ENCODE data around the gene PHF19.

The PHF19 gene

GRCh38 chr9:120891884-120892747, 15.1 kb upstream of the PHF19 start:
- no peak for DNase-seq

GRCh38 chr9:120891245-120891883, 14.4 kb upstream of the PHF19 start:
- DNase-seq, result no peak

- no peak for DNase-seq
Measured at GRCh38 chr9:120890320-120891244, 13.6 kb upstream of the PHF19 start.

- DNase-seq, result no peak
Measured at GRCh38 chr9:120889606-120890271, 12.8 kb upstream of the PHF19 start.

GRCh38 chr9:120888626-120889025, 11.6 kb upstream of the PHF19 start:
- no peak for DNase-seq

- no peak for DNase-seq
Measured at GRCh38 chr9:120886490-120886967, 9.5 kb upstream of the PHF19 start.

- DNase-seq, result no peak
Measured at GRCh38 chr9:120885958-120886357, 9.0 kb upstream of the PHF19 start.

GRCh38 chr9:120885457-120885856, 8.5 kb upstream of the PHF19 start:
- no peak for DNase-seq

GRCh38 chr9:120883608-120883996, 6.6 kb upstream of the PHF19 start:
- no peak for DNase-seq

- DNase-seq, result no peak
Measured at GRCh38 chr9:120882935-120883607, 6.1 kb upstream of the PHF19 start.

- no peak for DNase-seq
Measured at GRCh38 chr9:120879446-120879845, 2.5 kb upstream of the PHF19 start.

- DNase-seq, result no peak
Measured at GRCh38 chr9:120878188-120879130, 1.5 kb upstream of the PHF19 start.

- DNase-seq, result no peak
Measured at GRCh38 chr9:120877276-120878034, 467 bp upstream of the PHF19 start.

- peak; percentile 65 for DNase-seq
Measured at GRCh38 chr9:120875954-120876841, 790 bp downstream of the PHF19 start.

- DNase-seq, result no peak
Measured at GRCh38 chr9:120875643-120875953, 1.4 kb downstream of the PHF19 start.

GRCh38 chr9:120875195-120875565, 1.8 kb downstream of the PHF19 start:
- no peak for DNase-seq

- DNase-seq, result no peak
Measured at GRCh38 chr9:120874226-120875194, 2.5 kb downstream of the PHF19 start.

- DNase-seq, result no peak
Measured at GRCh38 chr9:120873512-120873911, 3.5 kb downstream of the PHF19 start.
